ENCODE data around the gene TMEM9. TPM values are rescaled to one million over a fixed set of nuclear protein-coding genes. Genes with fewer than 3 reads are reported as not detected.

Gene TMEM9
- total RNA-seq, 2 experiments from 2014 or later: 21.8 to 23.8 TPM

DNA sequence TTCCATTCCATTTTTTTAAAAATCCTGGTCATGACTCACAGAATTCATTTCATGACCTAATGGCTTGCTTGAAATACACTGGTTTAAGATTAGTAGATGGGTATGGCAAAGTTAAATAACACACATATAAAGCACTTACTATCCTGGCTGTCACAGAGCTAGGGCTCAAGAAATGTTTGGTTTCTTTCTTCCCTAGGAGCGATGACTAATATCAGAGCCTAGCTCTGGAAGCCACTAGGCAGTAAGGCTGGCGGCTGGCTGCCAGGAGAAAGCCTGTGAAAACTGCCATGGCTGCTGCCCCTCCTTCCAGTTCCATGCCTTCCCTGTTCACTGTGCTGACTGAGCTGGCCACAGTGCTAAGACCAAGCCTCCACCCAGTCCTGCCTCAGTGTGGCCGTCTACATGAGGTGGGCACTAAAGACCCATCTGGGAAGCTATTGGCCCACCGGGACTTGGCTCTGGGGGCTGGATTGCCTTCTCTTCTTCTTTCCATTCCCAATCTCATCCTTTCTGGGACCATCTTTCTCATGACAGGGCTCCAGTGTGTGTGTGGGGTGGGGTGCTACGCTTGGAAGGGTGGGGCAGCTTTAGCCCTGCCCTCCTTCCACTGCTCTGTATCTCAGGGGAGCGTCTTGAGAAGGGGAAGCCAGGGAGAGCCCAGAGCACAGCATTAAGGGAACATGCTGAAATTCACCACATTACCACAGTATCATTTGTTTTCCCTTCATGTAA lies 16.5 kb downstream of the TMEM9 start:
- ChIA-PET CTCF (interaction anchor here (0.6 to 1.9 kb wide), 4 partner anchors 8 to 557 kb away, joined by 3 to 4 read pairs (median 4); no protein-coding TSS in a partner anchor), POLR2A (no interaction called here)

DNA sequence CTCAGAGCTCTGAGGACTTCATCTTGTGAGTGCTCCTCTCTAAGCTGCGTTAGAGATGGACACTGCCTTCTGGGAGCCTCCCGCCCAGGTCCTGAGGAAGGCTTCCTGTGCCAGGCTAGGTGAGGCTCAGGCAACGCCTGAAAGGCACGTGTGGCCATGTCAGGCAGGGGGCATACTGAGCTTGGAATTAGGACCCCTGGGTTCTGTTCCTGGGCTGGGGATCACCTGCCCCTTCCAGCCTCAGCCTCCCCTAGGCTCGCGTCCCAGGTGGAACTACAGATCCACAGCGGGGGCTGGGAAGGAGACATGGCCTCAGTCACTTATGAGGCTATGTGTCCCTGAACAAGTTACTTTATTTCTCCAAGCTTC lies 17.3 kb downstream of the TMEM9 start:
- POLR2A ChIA-PET: no interaction called here
- CTCF ChIA-PET: interaction anchor here (1.9 kb wide), 1 partner anchor 12 kb away, joined by 4 read pairs; no protein-coding TSS in a partner anchor

DNA sequence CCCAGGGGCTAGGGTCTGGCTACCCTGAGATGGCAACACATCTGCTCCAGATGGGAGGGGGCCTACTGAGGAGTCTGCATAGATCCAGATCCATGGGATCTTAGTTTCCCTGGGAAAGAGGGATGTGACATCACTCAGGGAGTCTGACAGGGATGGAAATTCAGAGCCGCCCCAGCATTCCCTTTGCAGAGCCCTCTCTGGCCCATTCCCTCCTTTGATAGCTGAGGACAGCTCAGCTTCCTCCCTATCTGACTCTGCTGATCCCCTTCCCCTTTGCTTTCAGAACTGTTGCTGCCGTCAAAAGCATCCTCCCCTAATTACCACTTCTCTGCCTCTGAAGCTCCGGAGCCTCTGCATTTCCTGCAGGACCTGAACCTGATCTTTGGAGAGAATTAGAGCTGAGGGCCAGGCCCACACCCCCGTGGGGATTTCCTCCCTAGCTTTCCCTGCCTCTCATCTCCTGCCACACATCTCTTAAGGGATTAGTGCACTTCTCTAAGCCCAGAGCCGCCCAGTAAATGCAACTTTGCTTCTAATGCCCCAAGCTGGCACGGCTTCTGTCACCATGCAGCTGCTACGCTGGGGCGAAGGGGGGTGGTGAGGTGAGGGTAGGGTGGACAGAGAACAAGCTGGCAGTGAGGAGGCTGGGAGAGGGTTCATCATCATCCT lies 17.8 kb downstream of the TMEM9 start:
- ChIA-PET POLR2A (no interaction called here), CTCF (interaction anchor here (1.9 kb wide), 1 partner anchor 13 kb away, joined by 4 read pairs; no protein-coding TSS in a partner anchor)

DNA sequence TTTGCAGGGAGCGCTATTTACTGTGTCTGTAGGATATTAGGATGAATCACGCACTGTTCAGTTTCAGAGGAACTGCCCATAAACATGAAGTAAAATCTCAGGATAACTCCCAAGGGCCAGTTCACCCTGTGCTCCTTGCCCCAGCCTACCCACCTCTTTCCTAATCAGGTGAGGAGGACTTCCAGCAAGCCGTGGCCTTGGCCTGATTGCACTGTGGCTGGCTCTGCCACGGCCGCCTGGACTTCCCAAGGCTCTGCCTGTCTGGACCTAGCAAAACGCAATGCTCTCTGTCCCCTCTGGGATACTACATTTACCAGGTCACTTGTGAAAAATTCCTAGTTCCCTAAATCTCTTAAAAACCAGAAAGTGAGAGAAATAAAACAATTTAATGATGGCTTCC lies 19.9 kb downstream of the TMEM9 start:
- POLR2A ChIA-PET: no interaction called here
- CTCF ChIA-PET: no interaction called here

DNA sequence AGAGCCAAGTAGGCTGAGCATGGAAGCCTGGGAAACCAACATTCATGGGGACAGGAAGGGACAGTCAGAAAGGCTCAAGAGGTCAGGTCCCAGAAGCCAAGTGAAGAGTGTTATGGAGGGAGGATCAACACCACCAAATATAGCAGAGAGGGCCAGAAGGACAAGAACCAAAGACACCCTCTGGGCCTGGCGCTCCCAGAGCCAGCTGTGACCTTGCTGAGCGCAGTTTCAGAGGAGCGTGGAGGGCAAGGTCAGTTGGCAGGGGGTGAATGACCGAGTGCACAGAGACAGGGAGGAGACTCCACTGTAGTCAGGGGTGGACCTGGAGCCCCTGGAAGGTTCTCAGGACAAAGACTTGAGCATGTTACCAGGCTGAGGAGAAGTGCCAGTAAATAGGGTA lies 22.9 kb downstream of the TMEM9 start:
- ChIA-PET CTCF (no interaction called here), POLR2A (no interaction called here)

DNA sequence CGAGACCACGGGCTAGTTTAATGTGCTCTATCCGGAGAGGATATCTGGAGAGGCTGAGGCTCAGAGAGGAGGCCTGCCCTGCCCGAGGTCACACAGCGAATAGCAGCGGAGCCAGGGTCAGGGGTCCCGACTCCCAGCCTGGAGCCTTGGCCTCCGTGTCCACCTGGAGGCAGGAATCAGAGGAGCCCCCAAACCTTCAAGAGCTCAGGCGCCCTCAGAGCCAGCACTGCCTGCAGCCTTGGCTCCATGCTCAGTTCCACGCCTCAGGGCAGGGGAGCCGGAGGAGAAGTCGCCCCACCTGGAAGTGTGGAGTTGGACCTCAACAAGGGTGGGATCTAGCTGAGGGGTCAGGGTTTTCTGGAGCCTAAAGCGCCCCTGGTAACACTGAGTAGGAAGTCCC lies 25.3 kb downstream of the TMEM9 start:
- POLR2A ChIA-PET: no interaction called here
- CTCF ChIA-PET: interaction anchor here (1.4 kb wide), 1 partner anchor 9 kb away, joined by 4 read pairs; no protein-coding TSS in a partner anchor

DNA sequence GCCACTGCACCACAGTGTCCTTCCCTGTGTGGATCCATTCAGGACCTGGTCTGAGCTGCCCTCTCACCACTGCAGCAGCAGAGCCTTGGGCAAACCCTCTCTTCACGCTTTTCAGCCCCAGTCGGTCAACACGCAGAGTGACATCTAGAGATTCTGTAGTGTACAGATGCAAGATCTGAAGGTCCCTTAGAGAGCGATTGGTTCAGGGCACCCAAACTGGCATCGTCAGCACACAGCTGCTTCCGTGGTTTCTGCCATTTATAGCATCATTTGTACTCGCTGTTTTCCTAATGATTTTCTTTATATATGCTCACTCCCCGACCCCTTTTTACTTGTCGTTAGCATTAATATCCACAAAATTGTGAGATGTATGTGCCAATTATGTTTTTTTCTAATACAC lies 25.8 kb downstream of the TMEM9 start:
- ChIA-PET CTCF (no interaction called here), POLR2A (no interaction called here)

DNA sequence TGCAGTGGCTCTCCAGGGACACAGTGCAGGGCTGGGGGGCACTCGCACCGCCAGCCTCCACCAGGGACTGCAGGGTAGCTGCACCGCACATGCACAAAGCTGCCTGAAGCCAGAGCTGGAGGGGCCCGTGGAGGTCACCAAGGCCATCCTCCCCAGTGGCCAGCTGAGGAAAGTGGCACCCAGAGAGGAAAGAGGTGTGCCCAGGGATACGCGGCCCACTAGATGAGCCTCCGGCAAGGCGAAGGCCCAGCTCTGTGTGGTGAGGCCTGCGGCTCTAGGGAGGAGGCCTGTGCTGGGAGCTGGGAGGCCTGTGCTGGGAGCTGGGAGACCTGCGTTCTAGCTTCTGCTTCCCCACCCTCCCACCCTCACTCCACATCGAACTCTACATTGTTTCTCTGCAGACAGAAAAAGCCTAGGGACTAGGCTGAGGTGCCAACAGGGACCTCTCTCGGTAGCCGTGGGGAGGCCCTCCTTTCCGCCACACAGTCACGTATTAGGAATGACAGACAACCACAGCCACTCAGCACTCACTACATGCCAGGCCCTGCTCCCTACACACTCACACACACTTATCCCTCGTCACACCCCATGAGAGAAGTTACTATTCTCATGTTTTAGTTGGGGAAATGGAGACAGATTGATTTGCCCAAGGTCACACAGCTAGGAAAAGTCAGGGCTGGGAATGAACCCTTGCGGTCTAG lies 26.4 kb downstream of the TMEM9 start:
- ChIA-PET CTCF (no interaction called here), POLR2A (no interaction called here)

DNA sequence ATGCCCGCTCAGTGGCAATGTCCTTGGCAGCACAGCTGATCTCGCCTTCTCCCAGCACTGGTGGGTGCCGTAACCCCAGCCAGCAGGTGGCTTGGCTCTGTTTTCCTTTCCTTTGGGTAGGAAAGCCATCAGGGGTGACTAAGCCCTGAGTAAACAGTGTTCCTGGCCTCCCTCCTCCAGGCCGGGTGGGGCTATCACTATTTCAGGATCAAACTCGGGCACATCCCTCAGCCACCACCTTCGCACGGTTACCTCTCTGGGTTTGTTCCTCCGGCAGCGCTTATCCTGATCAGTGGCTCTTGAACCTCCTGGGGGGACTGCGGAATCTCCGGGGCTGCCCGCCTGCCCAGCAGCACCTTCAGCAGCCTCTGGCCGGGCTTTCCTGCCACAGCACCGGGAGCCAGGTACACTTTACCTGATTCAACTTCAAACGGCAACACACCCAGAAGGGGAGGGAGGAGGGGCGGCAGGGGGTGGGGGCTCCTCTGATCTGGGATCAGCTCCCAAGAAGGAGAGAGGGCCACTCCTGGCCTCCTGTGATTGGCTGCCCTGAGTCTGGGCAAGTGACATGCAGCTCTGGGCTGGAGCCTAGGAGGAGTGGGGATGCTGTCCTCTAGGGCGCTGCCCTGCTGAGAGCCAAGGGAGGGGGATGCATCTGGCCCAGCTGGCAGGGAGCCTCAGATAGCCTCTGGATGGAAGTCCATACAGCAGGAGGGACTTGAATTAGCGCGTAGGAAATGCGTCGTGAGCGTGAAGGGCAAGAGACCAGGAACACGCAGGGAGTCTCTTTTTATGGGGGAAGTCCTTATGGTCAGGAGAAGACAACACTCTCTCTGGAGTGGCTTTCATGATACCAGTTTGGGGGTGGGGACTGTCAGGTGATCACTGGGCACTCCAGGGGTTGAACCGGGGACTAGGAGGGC lies 27.2 kb downstream of the TMEM9 start, which contains the start of gene ASCL5:
Gene ASCL5 (minus strand): TSS at position 353 of the 923 bp plus-strand sequence. CDS start 11,812 bp downstream, outside the sequence.
- ChIA-PET POLR2A (no interaction called here), CTCF (no interaction called here)

DNA sequence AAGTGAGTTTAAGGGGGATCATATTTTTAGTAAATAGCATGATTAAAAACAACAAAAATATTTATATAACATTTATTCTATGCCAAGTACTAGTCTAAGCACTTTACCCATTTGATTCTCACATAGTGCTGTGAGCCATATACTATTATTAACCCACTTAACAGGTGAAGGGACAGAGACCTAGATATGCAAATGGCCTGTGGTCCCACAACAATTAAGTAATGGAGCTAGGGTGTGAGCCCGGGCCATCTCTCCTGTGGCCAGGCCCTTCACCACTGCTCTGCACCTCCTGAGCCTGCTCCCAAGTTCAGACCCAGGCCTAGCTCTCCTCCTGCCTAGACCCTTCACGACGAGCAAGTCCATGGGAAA lies 27.8 kb downstream of the TMEM9 start:
- CTCF ChIA-PET: no interaction called here

DNA sequence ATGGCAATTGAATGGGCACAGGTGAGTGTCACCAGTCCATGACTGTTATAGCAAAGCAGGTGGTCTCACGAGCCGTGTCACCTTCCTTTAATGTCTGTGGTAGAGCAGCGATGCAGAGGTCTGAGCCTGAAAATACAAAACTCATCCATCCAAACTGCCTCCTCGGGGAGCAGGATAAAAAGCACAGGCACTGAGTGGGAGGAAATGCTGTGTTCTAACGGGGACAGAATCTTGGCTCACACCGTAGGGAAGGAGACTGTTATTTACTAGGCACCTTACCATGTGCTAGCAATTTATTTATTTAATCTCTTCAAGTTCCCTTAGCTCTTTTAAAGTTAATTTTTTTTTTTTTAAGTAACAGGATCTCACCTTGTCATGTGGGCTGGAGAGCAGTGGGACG lies 28.5 kb downstream of the TMEM9 start:
- ChIA-PET POLR2A (no interaction called here), CTCF (no interaction called here)

More for the DNA sequence above, 27.8 kb downstream of the TMEM9 start:
- POLR2A ChIA-PET: no interaction called here

DNA sequence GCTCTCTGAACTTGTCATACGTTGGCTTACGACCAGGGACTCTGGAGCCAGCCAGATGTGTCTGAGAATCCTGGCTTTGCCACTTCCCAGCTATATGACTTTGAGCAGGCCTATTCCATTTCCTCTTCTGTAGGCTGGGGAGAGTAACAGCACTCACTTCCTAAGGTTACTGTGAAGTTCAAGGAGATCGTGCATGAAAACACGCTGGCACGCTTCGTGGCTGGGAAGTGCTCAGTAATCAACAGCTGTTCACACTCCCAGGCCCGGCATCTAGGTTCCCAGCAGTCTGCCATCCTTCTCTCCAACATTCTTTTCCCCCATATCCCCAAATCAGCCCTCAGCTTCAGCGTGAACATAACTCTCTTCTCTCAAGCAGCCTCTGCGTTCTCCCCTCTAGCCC lies 29.3 kb downstream of the TMEM9 start:
- ChIA-PET POLR2A (no interaction called here), CTCF (no interaction called here)

DNA sequence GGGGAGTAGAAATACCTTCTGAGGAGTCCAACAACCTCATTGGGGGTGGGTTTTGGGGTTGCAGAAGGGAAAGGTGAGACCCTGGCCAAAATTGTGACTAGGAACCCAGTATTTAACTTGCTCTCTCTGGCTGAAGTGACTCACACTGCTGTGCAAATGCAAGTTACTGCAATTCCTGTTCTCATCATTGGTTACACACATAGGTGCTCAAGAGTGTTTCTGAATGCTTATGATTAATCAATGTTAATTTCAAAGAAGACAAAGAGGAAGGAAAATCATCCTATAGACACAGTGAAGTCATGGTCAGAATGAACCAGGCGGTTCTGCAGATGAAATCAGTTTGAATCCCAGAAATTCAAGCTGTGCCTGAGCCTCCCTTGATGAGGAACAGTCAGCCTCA lies 30.4 kb downstream of the TMEM9 start:
- CTCF ChIA-PET: no interaction called here
- POLR2A ChIA-PET: no interaction called here

DNA sequence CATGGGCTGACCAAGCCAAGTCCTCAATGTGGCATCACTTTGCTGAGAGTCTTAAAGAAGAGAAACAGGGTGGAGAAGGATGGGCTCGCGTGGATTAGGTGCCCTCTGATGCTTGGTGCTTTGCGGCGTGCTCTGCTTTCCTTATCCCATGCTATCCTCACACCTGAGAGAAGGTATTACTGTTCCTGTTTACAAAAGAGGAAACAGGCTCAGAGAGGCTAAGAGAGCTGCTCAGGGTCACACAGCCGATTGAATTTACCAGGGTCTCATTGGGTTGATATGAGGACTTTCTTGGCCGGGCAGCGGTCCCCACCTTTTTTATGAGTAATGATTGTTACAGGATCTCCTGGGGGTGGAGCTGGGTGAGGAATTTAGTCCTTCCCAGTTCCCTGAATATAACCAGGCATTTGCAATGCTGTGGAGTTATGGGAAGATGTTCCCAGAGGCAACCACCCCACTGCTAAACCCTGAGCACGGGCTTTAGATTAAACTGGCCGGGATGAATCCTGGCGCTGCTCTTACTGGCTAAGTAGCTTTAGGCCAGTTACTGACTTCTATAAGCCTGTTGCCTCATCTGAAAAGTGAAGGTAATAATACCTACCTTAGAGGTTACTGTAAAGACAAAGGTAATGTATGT lies 31.8 kb downstream of the TMEM9 start:
- CTCF ChIA-PET: interaction anchor here (1.0 kb wide), 2 partner anchors 18 to 151 kb away, joined by 3 to 4 read pairs; no protein-coding TSS in a partner anchor

DNA sequence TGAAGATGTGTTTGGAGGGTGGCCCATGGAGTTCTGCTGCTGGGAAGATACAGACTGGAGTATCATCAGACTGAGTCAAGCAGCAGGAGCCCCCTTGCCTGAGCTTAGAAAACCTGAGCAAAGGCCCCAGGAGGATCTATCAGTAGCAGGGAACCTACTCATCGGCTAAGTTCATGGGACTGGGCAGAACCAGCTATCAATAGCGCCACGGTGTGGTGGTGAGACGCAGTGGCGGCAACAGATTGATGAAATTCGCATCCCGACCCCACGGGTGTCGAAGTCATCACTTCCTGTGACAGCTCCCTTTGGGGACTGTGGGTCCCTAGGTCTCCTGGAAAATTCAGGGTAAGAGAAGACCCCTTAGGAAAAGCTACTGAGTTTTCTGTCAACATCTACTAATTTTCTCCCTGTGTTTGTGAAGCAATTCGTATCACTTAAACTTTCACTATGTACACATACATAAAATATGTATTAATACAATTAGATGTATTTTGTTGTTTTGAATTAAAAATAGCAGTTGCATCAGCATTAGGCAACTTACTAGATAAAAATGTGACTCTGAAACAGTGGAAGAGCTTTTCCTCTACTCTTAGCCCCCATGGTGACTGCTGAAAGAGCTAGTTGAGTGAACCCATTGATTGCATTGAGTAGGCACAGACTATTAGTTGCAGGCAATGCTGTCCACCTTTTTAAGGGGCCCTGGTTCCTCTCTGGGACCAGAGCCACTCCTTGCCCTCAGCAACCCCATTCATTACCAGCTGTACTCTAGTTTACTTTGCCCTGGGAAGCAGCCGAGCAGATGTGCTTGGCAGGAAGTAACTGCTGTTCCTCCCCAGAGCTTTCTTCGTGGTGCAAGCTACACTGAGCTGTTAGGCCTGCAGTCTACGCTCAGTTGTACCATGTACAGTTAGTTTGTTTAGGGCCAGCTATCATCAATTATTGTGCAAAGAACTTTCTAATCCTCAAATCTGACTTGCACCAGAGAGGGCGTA lies 34.8 kb downstream of the TMEM9 start:
- ChIA-PET POLR2A (no interaction called here), CTCF (interaction anchor here (0.6 to 2.4 kb wide), 17 partner anchors 16 to 390 kb away, joined by 3 to 10 read pairs (median 3); partner anchors contain the start of gene TMEM9)

More for the DNA sequence above, 31.8 kb downstream of the TMEM9 start:
- POLR2A ChIA-PET: no interaction called here

DNA sequence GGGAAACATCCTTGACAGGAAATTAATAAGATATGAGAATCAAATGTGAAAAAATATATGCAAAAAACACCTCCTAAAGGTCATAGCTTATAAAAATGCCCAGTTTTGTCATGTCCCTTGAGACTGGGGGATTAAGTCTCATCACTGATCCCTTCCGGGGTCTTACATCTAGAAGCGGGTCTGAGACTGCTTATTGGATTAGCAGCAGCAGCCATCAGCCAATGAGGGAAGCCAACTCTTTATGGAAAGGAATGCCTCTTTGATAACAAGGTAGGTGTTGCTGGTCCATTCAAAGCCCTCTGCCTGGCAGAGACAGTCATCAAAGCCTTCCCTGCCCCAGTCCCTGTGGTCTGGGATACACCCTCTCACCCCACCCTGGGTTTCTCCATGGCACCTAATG lies 38.2 kb downstream of the TMEM9 start:
- CTCF ChIA-PET: interaction anchor here (1.0 kb wide), 1 partner anchor 30 kb away, joined by 5 read pairs; no protein-coding TSS in a partner anchor

DNA sequence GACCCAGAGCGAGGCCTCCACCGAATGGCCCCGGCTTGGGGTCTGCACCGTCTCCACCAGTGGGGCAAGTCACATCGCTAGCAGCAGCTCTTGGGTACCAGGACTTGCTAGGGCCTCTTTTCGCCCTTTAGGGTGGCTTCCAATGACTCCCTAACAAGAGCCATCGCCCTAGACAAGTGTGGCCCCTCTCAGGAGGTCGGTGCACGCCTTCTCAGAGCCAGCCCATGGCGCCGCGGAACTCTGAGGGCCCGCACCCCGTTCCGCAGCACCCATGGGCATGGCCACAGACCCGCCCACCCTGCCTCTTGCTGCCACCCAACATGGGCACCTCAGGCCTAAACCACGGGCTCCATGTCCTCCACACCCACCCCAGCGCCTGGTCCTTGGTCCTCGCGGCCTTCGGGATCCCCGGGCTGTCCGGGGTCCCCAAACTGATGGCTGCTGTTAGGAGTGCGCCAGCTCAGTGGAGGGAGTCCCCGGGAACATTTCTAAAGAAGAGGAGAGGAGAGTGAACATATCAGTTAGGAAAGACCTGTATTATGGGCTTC lies 38.8 kb downstream of the TMEM9 start:
- POLR2A ChIA-PET: no interaction called here
- CTCF ChIA-PET: interaction anchor here (2.0 kb wide), 1 partner anchor 136 kb away, joined by 7 read pairs; no protein-coding TSS in a partner anchor

More for the DNA sequence above, 38.2 kb downstream of the TMEM9 start:
- POLR2A ChIA-PET: interaction anchor here (0.5 kb wide), 1 partner anchor 34 kb away, joined by 6 read pairs; no protein-coding TSS in a partner anchor
